Measurements from ENCODE around the gene PCDH19.

PCDH19 gene

GRCh38 chrX:100424012-100424411, 13.9 kb upstream of the PCDH19 start:
- TF ChIP-seq, protein P1, sequence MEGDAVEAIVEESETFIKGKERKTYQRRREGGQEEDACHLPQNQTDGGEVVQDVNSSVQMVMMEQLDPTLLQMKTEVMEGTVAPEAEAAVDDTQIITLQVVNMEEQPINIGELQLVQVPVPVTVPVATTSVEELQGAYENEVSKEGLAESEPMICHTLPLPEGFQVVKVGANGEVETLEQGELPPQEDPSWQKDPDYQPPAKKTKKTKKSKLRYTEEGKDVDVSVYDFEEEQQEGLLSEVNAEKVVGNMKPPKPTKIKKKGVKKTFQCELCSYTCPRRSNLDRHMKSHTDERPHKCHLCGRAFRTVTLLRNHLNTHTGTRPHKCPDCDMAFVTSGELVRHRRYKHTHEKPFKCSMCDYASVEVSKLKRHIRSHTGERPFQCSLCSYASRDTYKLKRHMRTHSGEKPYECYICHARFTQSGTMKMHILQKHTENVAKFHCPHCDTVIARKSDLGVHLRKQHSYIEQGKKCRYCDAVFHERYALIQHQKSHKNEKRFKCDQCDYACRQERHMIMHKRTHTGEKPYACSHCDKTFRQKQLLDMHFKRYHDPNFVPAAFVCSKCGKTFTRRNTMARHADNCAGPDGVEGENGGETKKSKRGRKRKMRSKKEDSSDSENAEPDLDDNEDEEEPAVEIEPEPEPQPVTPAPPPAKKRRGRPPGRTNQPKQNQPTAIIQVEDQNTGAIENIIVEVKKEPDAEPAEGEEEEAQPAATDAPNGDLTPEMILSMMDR (conservative IDR thresholded peaks at IDR 0.05; ENCODE audit: low read length) = no peak
- no peak for DNase-seq (ENCODE audit: low read depth)
- H3K4me3 ChIP-seq (ENCODE audit: low read length) = no peak overlapping the region

- DNase-seq (ENCODE audit: low read depth) = no peak
- H3K4me3 ChIP-seq (ENCODE audit: low read length) = no peak overlapping the region
- TF ChIP-seq, protein P1 (conservative IDR thresholded peaks at IDR 0.05; ENCODE audit: low read length) = no peak
Observed at GRCh38 chrX:100418556-100418955, 8.5 kb upstream of the PCDH19 start.

- TF ChIP-seq, protein P1 (conservative IDR thresholded peaks at IDR 0.05; ENCODE audit: low read length) = no peak
- no peak overlapping the region for H3K4me3 ChIP-seq (ENCODE audit: low read length)
- no peak for DNase-seq (ENCODE audit: low read depth)
Observed at GRCh38 chrX:100417681-100418080, 7.6 kb upstream of the PCDH19 start.

DNA sequence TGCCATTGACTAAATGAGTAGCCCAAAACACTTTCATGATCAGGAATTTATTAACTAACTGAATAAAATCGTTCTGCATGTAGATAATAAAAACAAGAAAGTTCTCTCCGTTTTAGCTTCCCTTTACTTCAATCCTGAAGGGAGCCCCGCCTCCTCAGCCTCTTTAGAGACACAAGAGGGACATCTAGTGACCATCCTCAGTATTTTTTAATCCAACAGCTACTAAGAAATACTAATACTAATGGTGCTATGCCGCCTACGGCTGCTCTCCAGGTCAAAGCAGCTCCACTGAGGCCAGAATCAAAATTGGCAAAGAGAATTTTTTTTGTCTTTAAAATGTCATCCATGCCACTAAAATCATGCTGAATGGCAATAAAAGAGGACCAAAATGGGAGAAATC, 3.2 kb upstream of the PCDH19 start:
- H3K4me3 ChIP-seq (ENCODE audit: low read length) = no peak overlapping the region
- TF ChIP-seq, protein P1 (conservative IDR thresholded peaks at IDR 0.05; ENCODE audit: low read length) = peak; percentile 60
- peak; percentile 49 for DNase-seq (ENCODE audit: low read depth)

DNA sequence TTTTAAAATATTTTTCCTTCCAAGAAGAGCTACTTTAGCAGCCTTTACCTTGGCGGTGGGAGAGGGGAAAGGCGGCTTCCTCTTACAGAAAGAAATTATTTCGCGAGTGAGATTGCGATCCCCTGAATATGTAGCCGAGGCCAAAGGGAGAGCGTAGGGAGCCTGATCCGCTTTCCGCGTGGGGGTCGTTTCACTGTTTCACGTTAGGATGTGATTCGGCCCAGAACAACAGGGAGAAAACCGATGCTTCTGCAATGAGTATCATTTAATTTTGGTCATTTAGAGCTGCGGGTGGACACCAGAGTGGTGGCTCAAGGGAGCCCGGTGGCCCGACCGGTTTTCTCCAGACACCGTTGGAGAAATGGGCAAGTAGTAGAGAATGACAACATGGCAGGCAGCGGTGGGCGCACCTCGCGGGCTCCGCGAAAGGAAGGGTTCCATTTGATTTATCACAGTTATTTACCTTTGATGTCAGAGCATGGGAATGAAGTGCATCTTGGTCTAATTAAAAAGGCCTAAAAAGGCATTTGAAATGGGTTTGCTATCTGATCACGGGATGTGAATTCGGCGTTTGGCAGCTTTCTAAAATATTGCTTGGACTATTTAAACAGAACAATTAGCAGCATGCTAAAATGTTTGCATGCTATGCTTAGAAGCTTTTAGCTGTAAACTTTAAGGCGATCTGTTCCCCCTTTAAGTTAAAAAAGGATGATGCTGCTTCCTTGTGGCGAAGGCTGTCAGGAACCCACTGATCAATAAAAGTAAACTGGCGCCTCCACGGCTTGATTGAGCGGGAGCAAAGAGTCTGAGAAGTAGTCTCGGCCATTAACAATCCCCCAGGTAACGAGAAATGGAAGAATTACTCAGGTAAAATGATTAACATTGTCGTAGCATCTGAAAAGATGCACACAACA, 2.0 kb upstream of the PCDH19 start:
- no peak overlapping the region for H3K4me3 ChIP-seq (ENCODE audit: low read length)
- TF ChIP-seq, protein P1 (conservative IDR thresholded peaks at IDR 0.05; ENCODE audit: low read length) = no peak
- DNase-seq (ENCODE audit: low read depth) = no peak

- no peak overlapping the region for H3K4me3 ChIP-seq (ENCODE audit: low read length)
- TF ChIP-seq, protein P1 (conservative IDR thresholded peaks at IDR 0.05; ENCODE audit: low read length) = no peak
- no peak for DNase-seq (ENCODE audit: low read depth)
Observed at GRCh38 chrX:100410901-100411801, 1.1 kb upstream of the PCDH19 start.

All from AG10803 (cell line).